Nephron progenitor cell (in vitro differentiated cells): ENCODE data around the gene PRICKLE4.
A peak's percentile ranks its signal among the peaks of the same experiment; 100 is the strongest.

Source experiments
- DNase-seq: peaks from one replicate; pipeline ENCODE4 v3.0.0; 2021
- H3K27ac Mint-ChIP-seq: 2 replicates; pipeline ENCODE4 v1.8.0; 2021; ENCODE audit warnings: mild to moderate bottlenecking, moderate library complexity, mixed read lengths
- H3K27me3 Mint-ChIP-seq: 2 replicates; pipeline ENCODE4 v1.8.0; 2021; ENCODE audit warnings: mild to moderate bottlenecking, low read depth, mixed read lengths; ENCODE audit not compliant: poor library complexity
- H3K36me3 Mint-ChIP-seq: 2 replicates; pipeline ENCODE4 v1.8.0; 2021; ENCODE audit warnings: low read depth, mixed read lengths
- H3K4me1 Mint-ChIP-seq: 2 replicates; pipeline ENCODE4 v1.8.0; 2021; ENCODE audit warnings: mixed read lengths
- H3K4me3 Mint-ChIP-seq: 2 replicates; pipeline ENCODE4 v1.8.0; 2021; ENCODE audit warnings: mild to moderate bottlenecking, moderate library complexity, mixed read lengths
- H3K9me3 Mint-ChIP-seq: 2 replicates; pipeline ENCODE4 v1.8.0; 2021; ENCODE audit warnings: mild to moderate bottlenecking, moderate library complexity, mixed read lengths
- TF ChIP-seq, protein P1 (sequence below): fragments of 200-600 bp; sonication (generic); IDR thresholded peaks from 2 replicates; pipeline ENCODE4 v1.5.0; 2021; ENCODE audit warnings: antibody characterized with exemption

Gene PRICKLE4

DNA sequence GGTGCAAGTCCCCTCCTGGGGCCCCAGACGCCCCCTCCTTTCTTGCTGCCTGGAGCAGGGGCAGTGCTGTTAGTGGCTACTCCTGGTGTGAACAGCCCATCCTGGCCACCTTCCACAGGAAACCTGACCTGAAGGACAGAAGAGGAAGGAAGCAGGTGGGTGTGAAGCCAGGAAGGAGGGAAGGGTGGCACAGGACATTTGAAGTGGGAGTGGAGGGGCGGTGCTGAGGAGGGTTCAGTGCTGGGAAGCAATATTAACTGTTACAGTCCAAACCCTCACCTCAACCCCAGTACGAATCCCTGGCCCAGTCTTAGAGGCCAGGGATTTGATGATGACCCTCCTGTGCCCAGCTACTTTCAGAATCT is 766 bp downstream of the PRICKLE4 start:
- peaks cover 47% of the 10 kb centered on the region for H3K4me1 Mint-ChIP-seq
- TF ChIP-seq, protein P1, sequence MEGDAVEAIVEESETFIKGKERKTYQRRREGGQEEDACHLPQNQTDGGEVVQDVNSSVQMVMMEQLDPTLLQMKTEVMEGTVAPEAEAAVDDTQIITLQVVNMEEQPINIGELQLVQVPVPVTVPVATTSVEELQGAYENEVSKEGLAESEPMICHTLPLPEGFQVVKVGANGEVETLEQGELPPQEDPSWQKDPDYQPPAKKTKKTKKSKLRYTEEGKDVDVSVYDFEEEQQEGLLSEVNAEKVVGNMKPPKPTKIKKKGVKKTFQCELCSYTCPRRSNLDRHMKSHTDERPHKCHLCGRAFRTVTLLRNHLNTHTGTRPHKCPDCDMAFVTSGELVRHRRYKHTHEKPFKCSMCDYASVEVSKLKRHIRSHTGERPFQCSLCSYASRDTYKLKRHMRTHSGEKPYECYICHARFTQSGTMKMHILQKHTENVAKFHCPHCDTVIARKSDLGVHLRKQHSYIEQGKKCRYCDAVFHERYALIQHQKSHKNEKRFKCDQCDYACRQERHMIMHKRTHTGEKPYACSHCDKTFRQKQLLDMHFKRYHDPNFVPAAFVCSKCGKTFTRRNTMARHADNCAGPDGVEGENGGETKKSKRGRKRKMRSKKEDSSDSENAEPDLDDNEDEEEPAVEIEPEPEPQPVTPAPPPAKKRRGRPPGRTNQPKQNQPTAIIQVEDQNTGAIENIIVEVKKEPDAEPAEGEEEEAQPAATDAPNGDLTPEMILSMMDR: no peak
- no peaks in the 10 kb centered on the region for H3K9me3 Mint-ChIP-seq
- H3K27ac Mint-ChIP-seq: no peak overlapping the region
- peaks cover 44% of the 10 kb centered on the region for H3K27me3 Mint-ChIP-seq
- H3K36me3 Mint-ChIP-seq: no peaks in the 10 kb centered on the region
- no peak for DNase-seq
- peak overlapping the region; percentile 88 for H3K4me3 Mint-ChIP-seq

DNA sequence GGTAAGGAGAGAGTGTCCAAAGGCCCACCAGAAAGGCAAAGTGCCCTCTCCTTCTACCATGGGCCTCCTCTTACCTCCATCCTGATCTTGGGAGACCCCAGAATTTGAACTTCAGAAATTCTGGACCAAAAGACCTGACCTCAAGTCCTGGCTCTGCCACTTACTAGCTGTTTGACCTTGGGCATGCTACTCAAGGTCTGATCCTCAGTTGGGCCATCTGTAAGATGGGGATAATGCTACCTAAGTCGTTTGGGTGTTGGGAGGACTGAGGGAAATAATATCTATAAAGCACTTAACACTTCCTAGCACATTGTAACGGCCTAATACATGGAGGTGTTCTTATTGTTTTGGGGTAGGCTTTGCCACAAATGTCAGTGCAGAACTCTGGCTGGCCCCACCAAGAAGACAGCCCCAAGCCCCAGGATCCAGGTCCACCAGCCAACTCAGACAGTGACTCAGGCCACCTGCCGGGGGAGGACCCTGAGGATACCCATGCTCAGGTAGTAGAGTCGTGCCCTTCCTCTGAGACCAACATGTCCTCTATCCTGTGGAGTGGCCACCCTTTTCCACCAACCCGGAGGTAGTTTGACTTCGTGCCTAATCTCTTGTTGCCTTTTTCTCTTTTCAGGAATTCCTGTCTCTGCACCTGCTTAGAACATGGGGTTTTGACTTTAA is 2.7 kb downstream of the PRICKLE4 start:
- TF ChIP-seq, protein P1: no peak
- Mint-ChIP-seq H3K9me3 (no peaks in the 10 kb centered on the region), H3K4me1 (peaks cover 45% of the 10 kb centered on the region), H3K27me3 (peaks cover 44% of the 10 kb centered on the region), H3K4me3 (no peak overlapping the region), H3K27ac (no peak overlapping the region), H3K36me3 (no peaks in the 10 kb centered on the region)
- no peak for DNase-seq

DNA sequence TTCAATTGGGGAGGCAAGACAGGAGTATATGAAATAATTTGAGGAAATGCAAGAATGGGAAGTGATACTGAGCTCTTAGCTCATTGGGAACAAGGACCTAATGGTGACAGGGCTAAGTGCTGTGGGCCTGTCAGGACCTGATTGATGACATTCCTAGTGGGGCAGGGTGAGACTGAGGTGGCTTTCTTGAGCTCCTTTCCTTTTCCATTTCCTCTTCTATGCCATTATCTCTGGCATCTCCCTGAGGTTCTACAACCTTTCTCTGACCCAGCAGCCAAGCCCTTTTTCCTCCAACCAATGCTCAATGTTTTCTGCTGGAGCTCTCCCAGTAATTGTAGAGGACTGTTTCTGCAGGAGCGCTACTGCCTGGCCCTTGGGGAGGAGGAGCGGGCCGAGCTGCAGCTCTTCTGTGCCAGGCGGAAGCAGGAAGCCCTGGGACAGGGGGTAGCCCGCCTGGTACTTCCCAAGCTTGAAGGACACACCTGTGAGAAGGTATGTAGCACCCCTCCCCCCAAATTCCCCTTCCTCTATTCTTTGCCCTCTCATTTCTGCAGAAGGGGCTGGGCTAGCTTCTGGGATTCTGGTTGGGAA is 4.1 kb downstream of the PRICKLE4 start:
- Mint-ChIP-seq H3K4me1 (peaks cover 42% of the 10 kb centered on the region), H3K9me3 (no peaks in the 10 kb centered on the region), H3K4me3 (peak overlapping the region; percentile 98), H3K36me3 (peaks cover 8% of the 10 kb centered on the region), H3K27ac (peak overlapping the region; percentile 69), H3K27me3 (peaks cover 42% of the 10 kb centered on the region)
- TF ChIP-seq, protein P1: no peak
- DNase-seq: no peak

DNA sequence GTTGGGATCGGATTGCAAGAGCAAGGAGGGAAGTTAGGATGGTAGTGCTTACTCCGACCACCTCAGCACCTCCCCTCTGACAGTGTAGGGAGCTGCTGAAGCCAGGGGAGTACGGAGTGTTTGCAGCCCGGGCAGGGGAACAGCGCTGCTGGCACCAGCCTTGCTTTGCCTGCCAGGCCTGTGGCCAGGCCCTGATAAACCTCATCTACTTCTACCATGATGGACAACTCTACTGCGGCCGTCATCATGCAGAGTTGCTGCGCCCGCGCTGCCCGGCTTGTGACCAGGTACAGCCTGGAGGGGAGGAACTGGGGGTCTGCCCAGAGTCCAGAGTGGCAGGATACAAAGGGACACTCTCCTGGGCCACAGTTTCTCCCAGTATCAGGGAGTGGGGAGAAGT is 4.7 kb downstream of the PRICKLE4 start:
- peaks cover 14% of the 10 kb centered on the region for H3K36me3 Mint-ChIP-seq
- H3K4me1 Mint-ChIP-seq: peaks cover 47% of the 10 kb centered on the region
- H3K27me3 Mint-ChIP-seq: peaks cover 42% of the 10 kb centered on the region
- peak overlapping the region; percentile 69 for H3K27ac Mint-ChIP-seq
- no peaks in the 10 kb centered on the region for H3K9me3 Mint-ChIP-seq
- DNase-seq: no peak
- H3K4me3 Mint-ChIP-seq: peak overlapping the region; percentile 98
- TF ChIP-seq, protein P1: no peak

DNA sequence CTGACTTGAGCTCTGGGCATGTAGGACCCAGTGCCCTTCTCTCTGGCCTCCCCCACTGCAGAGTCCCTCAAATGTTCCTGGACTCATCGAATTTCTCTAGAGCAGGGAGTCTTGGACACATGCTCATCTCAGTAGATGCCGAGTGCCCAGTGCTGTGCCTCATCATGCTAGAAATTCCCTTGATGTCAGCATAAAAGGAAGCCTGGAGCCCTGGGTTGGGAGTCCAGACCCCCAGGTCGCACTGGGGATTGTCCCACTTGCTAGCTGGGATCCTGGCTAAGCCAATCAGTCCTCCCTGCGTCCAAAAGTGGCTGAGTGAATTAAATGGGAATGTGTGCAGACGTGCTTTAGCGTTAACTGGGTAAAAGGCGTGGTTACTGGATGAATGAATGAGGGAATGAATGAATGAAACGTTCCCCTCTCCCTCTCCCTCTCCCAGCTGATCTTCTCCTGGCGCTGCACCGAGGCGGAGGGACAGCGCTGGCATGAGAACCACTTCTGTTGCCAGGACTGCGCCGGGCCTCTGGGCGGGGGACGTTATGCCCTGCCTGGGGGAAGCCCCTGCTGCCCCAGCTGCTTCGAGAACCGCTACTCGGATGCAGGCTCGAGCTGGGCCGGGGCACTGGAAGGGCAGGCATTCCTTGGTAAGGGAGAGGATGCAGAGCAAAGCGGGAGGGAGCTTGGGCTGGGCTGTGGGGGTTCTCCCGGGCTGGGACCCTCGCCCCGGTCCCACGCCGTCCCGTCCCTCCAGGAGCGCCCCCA is 5.3 kb downstream of the PRICKLE4 start:
- no peak for DNase-seq
- no peak overlapping the region for H3K27ac Mint-ChIP-seq
- H3K9me3 Mint-ChIP-seq: no peaks in the 10 kb centered on the region
- H3K36me3 Mint-ChIP-seq: peaks cover 16% of the 10 kb centered on the region
- TF ChIP-seq, protein P1: no peak
- peaks cover 41% of the 10 kb centered on the region for H3K27me3 Mint-ChIP-seq
- peak overlapping the region; percentile 98 for H3K4me3 Mint-ChIP-seq
- peaks cover 45% of the 10 kb centered on the region for H3K4me1 Mint-ChIP-seq
